Transverse colon (tissue), 4 donors: ENCODE results near the gene NOS3. TPM values are rescaled to one million over a fixed set of nuclear protein-coding genes. Genes with fewer than 3 reads are reported as not detected.

Experiments
- DNase-seq: peaks from one replicate; pipeline ENCODE4 v3.0.0-alpha.2; 2019
- H3K27ac ChIP-seq, 4 donors: fragments of 200-600 bp; sonication (generic); 2 replicates each; pipeline ENCODE4 v1.5.1; 2016 to 2018; ENCODE audit warnings: inconsistent platforms in 4 of 4
- H3K27me3 ChIP-seq: fragments of 200-600 bp; sonication (generic); 2 replicates; pipeline ENCODE4 v1.5.1; 2017; ENCODE audit warnings: inconsistent platforms
- H3K36me3 ChIP-seq, 4 donors: fragments of 200-600 bp; sonication (generic); 2 replicates each; pipeline ENCODE4 v1.5.1; 2017 to 2019; ENCODE audit warnings: inconsistent platforms in 4 of 4
- H3K4me1 ChIP-seq, 4 donors: fragments of 200-600 bp; sonication (generic); 2 replicates each; pipeline ENCODE4 v1.5.1; 2017 to 2020; ENCODE audit warnings: inconsistent platforms in 4 of 4
- H3K4me3 ChIP-seq, 4 donors: fragments of 200-600 bp; sonication (generic); 1 replicate in 1 of 4; 2 replicates in 3 of 4; pipeline versions ENCODE4 v1.5.1 to v1.6.1; 2017 to 2019; ENCODE audit warnings: inconsistent platforms in 4 of 4
- H3K9me3 ChIP-seq, 2 donors: fragments of 200-600 bp; sonication (generic); 2 replicates each; pipeline ENCODE4 v1.5.1; 2017 to 2019; ENCODE audit warnings: inconsistent platforms in 2 of 2
- EP300 ChIP-seq: sonication (generic); formaldehyde crosslinking; IDR thresholded peaks from one replicate; pipeline ENCODE4 v1.6.1; 2017; ENCODE audit warnings: antibody characterized with exemption, low read depth
- POLR2A ChIP-seq: fragments of 450-650 bp; IDR thresholded peaks from one replicate; pipeline ENCODE4 v1.6.1; 2016; ENCODE audit warnings: antibody characterized with exemption, mild to moderate bottlenecking, moderate library complexity
- POLR2AphosphoS5 ChIP-seq, 3 donors: sonication (generic); formaldehyde crosslinking; IDR thresholded peaks; one replicate each; pipeline ENCODE4 v1.6.1; 2016; ENCODE audit warnings: antibody characterized with exemption in 3 of 3
- WGBS, 2 donors: methylation state at CpG; one replicate each; pipeline ENCODE4 v1.1.5; 2018; ENCODE audit warnings: low coverage in 1 of 2; 5-methylcytosine and 5-hydroxymethylcytosine counted together
- in situ Hi-C, 4 donors: fragments of 200-750 bp; cut with MboI; loops; one replicate each; pipeline versions ENCODE4 v1.15.0 to v1.15.1; 2017; ENCODE audit warnings: low sequenced_read_pairs in 3 of 4, low pct_ligation_motif_present in 1 of 4, low pct_unique_long_range_greater_than_20kb in 1 of 4
- intact Hi-C: fragments of 100-400 bp; cut with DNase I; formaldehyde crosslinking; loops from one replicate; pipeline ENCODE4 v1.15.1; 2023; ENCODE audit warnings: low total_unique reads
- total RNA-seq, 4 donors: library from RNA; depleted of rRNA; stranded (reverse); fragments of >200 nt; gene quantifications; one replicate each; pipeline ENCODE4 v1.1.0, GENCODE V29; 2016
- TF ChIP-seq, protein P1 (sequence below), 5 experiments: fragments of 200-600 bp in 3 of 5; fragments of 450-650 bp in 2 of 5; sonication (generic) in 3 of 5; IDR thresholded peaks; 1 replicate in 2 of 5; 2 replicates in 3 of 5; pipeline ENCODE4 v1.5.1; 2016 to 2017; ENCODE audit warnings: antibody characterized with exemption in 5 of 5, inconsistent platforms in 3 of 5, mild to moderate bottlenecking in 2 of 5, moderate library complexity in 1 of 5

NOS3 gene
- total RNA-seq, 4 donors from 2014 or later, result 2.5 to 34.2 (median 7.0) TPM

- peak in 1 of 3 donors; percentile 32 for TF ChIP-seq POLR2AphosphoS5 (IDR thresholded peaks at IDR 0.05)
- TF ChIP-seq POLR2A, result no peak
- TF ChIP-seq, protein P1, sequence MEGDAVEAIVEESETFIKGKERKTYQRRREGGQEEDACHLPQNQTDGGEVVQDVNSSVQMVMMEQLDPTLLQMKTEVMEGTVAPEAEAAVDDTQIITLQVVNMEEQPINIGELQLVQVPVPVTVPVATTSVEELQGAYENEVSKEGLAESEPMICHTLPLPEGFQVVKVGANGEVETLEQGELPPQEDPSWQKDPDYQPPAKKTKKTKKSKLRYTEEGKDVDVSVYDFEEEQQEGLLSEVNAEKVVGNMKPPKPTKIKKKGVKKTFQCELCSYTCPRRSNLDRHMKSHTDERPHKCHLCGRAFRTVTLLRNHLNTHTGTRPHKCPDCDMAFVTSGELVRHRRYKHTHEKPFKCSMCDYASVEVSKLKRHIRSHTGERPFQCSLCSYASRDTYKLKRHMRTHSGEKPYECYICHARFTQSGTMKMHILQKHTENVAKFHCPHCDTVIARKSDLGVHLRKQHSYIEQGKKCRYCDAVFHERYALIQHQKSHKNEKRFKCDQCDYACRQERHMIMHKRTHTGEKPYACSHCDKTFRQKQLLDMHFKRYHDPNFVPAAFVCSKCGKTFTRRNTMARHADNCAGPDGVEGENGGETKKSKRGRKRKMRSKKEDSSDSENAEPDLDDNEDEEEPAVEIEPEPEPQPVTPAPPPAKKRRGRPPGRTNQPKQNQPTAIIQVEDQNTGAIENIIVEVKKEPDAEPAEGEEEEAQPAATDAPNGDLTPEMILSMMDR (IDR thresholded peaks at IDR 0.05), result peak in 2 of 5 experiments; percentile 9 to 10
- no peak for TF ChIP-seq EP300
- H3K4me3 ChIP-seq, result peak overlapping the region; percentile 7 to 35 (median 22)
- peak overlapping the region; percentile 69 to 93 (median 80) for H3K27ac ChIP-seq
- in situ Hi-C loops, result no loop called here
- peak; percentile 60 for DNase-seq
- WGBS, 2 donors, result 61% methylated on average over 23 of the region's 38 CpGs; no CpG with 5 or more reads in 1 of the 2 donors
- intact Hi-C loops, result no loop called here
- no peaks in the 10 kb centered on the region for H3K9me3 ChIP-seq
- peaks cover 15% of the 10 kb centered on the region for H3K27me3 ChIP-seq
- H3K36me3 ChIP-seq, result no peaks in the 10 kb centered on the region
- peaks cover 6 to 22% (median 9%) of the 10 kb centered on the region in 4 donors for H3K4me1 ChIP-seq
Measured at GRCh38 chr7:150955519-150956394, 35.1 kb upstream of the NOS3 start.

GRCh38 chr7:150956395-150957132 is 34.3 kb upstream of the NOS3 start:
- 86 to 89% methylated on average over 5 to 9 of the region's 9 CpGs for WGBS, 2 donors
- TF ChIP-seq, protein P1 (IDR thresholded peaks at IDR 0.05), result no peak
- no peak for TF ChIP-seq POLR2AphosphoS5 (IDR thresholded peaks at IDR 0.05)
- TF ChIP-seq POLR2A, result no peak
- TF ChIP-seq EP300, result no peak
- H3K9me3 ChIP-seq, result no peaks in the 10 kb centered on the region
- no peaks in the 10 kb centered on the region for H3K36me3 ChIP-seq
- intact Hi-C loops, result no loop called here
- in situ Hi-C loops, result no loop called here
- H3K27me3 ChIP-seq, result peaks cover 15% of the 10 kb centered on the region
- H3K4me1 ChIP-seq, result peaks cover 6 to 23% (median 10%) of the 10 kb centered on the region in 4 donors
- DNase-seq, result no peak
- no peak overlapping the region for H3K4me3 ChIP-seq
- peak overlapping the region; percentile 69 to 93 (median 80) for H3K27ac ChIP-seq

- in situ Hi-C loops (no loop called here), intact Hi-C loops (no loop called here)
- TF ChIP-seq POLR2A, result no peak
- TF ChIP-seq POLR2AphosphoS5 (IDR thresholded peaks at IDR 0.05), result no peak
- TF ChIP-seq EP300, result no peak
- TF ChIP-seq, protein P1 (IDR thresholded peaks at IDR 0.05), result no peak
- peaks cover 11 to 32% (median 17%) of the 10 kb centered on the region in 4 donors for H3K4me1 ChIP-seq
- WGBS, 2 donors, result 84% methylated on average over 25 of the region's 26 CpGs; no CpG with 5 or more reads in 1 of the 2 donors
- no peaks in the 10 kb centered on the region for H3K9me3 ChIP-seq
- H3K27me3 ChIP-seq, result peaks cover 15% of the 10 kb centered on the region
- peak overlapping the region in 3 of 4 donors; percentile 79 to 93 (median 81) for H3K27ac ChIP-seq
- DNase-seq, result no peak
- no peak overlapping the region for H3K4me3 ChIP-seq
- H3K36me3 ChIP-seq, result no peaks in the 10 kb centered on the region
Measured at GRCh38 chr7:150957133-150958020, 33.4 kb upstream of the NOS3 start.
